Measurements from ENCODE around the gene METTL9.
"Not testable (repeated sequence)": the region's sequence is repeated elsewhere in the genome, so short reads cannot be mapped to it uniquely, and the experiment has no call there.

Gene METTL9

GRCh38 chr16:21565507-21565860 is 33.9 kb upstream of the METTL9 start:
- DNase-seq = no peak
- no peak for ATAC-seq (replicated peaks)
- Mint-ChIP-seq H3K27me3 (peaks cover 6 to 7% of the 10 kb centered on the region in 2 donors), H3K27ac (no peak overlapping the region), H3K4me1 (peaks cover 3 to 6% of the 10 kb centered on the region in 2 donors), H3K9me3 (no peaks in the 10 kb centered on the region), H3K4me3 (no peak overlapping the region), H3K36me3 (no peaks in the 10 kb centered on the region)

DNA sequence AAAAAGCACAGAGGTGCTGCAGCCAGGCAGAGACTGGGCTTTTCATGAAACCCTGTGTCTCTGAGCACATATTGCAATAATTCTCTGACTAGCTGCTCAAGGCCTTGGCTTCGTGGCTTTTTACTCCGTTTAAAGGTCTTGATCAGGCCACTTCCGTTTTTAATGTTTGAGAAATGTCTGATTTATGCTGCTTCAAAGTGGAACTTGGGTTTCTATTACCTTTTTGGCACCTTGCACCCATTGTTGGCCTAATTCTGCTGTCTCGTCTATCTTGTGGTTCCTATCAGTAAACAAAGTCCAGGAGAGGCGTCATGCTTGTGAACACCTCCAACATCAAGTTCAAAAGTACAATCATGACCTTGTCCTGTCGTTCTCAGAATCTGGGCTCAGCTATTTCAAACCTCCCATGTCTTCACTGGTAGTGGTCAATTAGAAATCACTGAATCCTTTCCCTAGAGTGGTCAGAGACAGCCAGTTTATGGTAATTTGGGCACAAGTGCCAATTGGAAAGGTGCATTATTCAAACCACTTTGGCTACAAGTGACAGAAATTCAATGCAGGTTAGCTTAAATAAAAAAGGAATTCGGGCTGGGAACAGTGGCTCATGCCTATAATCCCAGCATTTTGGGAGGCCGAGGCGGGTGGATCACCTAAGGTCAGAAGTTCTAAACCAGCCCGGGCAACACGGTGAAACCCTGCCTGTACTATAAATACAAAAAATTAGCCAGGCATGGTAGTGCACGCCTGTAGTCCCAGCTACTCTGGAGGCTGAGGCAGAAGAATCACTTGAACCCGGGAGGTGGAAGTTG is 33.3 kb upstream of the METTL9 start:
- Mint-ChIP-seq H3K27ac (no peak overlapping the region), H3K9me3 (no peaks in the 10 kb centered on the region), H3K27me3 (peaks cover 6 to 7% of the 10 kb centered on the region in 2 donors), H3K4me3 (no peak overlapping the region), H3K36me3 (no peaks in the 10 kb centered on the region), H3K4me1 (peaks cover 3 to 6% of the 10 kb centered on the region in 2 donors)
- ATAC-seq (replicated peaks) (peak; percentile 66 to 81), DNase-seq (no peak)

DNA sequence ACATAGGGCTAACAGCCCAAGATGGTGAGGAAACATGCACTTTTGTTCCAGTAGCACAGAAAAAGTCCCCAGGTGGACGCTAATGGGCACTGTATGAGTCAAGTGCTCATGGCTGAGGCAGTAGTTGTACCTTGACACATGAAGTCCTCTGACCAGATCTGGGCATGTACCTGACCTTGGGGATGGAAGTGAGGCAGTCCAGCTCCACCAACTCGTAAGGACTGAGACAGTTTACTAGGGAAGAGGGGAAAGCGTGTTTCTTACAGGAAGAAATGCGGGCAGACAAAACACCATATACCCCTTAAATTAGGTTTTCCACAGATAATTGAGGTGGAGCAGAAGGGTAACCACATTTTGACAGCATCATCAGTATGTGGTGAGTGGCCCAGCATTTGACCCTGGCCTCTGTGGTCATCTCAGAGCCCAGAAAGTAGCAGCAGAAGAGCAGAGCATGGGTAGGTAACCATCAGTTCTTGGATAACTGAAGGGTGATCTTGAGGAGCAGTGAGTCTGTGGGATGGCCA is 32.4 kb upstream of the METTL9 start:
- ATAC-seq (replicated peaks) (peak in 1 of 2 donors; percentile 27), DNase-seq (no peak)
- Mint-ChIP-seq H3K36me3 (no peaks in the 10 kb centered on the region), H3K27ac (no peak overlapping the region), H3K4me1 (peaks cover 3 to 6% of the 10 kb centered on the region in 2 donors), H3K27me3 (peaks cover 7 to 11% of the 10 kb centered on the region in 2 donors), H3K9me3 (no peaks in the 10 kb centered on the region), H3K4me3 (no peak overlapping the region)

DNA sequence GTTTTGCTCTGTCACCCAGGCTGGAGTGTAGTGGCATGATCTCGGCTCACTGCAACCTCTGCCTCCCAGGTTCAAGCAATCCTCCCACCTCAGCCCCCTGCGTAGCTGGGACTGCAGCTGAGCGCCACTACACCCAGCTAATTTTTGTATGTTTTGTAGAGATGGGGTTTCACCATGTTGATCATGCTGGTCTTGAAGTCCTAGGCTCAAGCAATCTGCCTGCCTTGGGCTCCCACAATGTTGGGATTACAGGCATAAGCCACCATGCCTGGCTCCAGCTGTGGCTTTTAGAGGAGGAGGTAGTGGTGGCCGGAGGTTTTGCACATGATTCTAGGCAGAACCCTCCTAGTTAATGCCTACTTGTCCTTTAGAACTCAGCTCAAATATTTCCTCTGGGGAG is 31.9 kb upstream of the METTL9 start:
- DNase-seq; H3K27ac Mint-ChIP-seq; H3K36me3 Mint-ChIP-seq; H3K4me3 Mint-ChIP-seq; H3K9me3 Mint-ChIP-seq; ATAC-seq (replicated peaks); H3K4me1 Mint-ChIP-seq: not testable (repeated sequence)
- H3K27me3 Mint-ChIP-seq = peaks cover 7 to 13% of the 10 kb centered on the region in 2 donors

DNA sequence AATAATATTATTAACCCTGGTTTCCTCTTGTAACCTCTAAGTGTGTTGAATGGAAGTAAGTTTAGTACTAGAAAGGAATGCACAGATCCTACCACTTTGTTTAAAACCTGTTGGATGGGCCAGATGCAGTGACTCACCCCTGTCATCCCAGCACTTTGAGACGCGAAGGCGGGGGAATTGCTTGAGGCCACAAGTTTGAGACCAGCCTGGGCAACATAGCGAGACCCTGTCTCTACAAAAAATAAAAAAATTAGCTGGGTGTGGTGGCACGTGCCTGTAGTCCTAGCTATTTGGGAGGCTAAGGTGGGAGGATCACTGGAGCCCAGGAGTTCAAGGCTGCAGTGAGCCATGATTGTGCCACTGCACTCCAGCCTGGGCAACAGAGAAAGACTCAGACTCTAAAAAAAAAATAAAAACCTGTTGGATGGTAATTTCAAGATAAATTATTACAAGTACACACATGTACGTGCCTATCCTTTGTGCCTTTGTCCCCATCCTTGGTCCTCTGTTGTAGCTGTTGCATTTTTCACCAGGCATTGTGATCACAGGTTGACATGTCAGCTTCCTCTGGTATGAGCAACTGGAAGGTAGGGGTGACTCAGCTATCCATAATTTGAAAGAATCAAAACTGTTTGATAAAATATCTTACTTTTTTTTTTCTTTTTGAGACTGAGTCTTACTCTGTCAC is 30.7 kb upstream of the METTL9 start:
- Mint-ChIP-seq H3K27me3 (peaks cover 7 to 13% of the 10 kb centered on the region in 2 donors), H3K4me1 (peaks cover 3 to 6% of the 10 kb centered on the region in 2 donors), H3K36me3 (no peaks in the 10 kb centered on the region), H3K27ac (no peak overlapping the region), H3K4me3 (no peak overlapping the region), H3K9me3 (no peaks in the 10 kb centered on the region)
- no peak for ATAC-seq (replicated peaks)
- no peak for DNase-seq

DNA sequence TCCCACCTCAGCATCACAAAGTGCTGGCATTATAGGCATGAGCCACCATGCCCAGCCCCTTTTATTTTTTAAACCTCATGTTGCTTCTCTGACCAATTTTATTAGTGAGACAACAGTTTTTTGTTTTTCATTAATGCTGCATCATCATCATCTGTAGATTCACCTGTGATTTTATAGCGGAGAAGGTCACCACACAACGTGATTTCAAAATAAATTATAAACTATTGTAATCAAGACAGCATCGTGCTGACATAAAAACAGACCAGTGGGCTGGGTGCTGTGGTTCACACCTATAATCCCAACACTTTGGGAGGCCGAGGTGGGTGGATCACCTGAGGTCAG is 28.7 kb upstream of the METTL9 start:
- Mint-ChIP-seq H3K36me3 (no peaks in the 10 kb centered on the region), H3K27ac (no peak overlapping the region), H3K4me1 (peaks cover 3 to 6% of the 10 kb centered on the region in 2 donors), H3K9me3 (no peaks in the 10 kb centered on the region), H3K27me3 (peaks cover 7 to 13% of the 10 kb centered on the region in 2 donors), H3K4me3 (no peak overlapping the region)
- DNase-seq (no peak), ATAC-seq (replicated peaks) (no peak)

DNA sequence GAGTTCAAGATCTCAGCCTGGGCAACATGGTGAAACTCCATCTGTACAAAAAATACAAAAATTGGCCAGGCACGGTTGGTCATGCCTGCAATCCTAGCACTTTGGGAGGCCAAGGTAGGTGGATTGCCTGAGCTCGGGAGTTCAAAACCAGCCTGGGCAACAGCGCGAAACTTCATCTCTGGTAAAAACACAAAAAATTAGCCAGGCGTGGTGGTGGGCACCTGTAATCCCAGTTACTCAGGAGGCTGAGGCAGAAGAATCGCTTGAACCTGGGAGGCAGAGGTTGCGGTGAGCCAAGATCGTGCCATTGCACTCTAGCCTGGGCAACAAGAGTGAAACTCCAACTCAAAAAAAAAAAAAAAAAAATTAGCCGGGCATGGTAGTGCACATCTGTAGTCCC is 25.9 kb upstream of the METTL9 start:
- H3K27me3 Mint-ChIP-seq = peaks cover 3 to 20% of the 10 kb centered on the region in 2 donors
- DNase-seq, H3K9me3 Mint-ChIP-seq: not testable (repeated sequence)

DNA sequence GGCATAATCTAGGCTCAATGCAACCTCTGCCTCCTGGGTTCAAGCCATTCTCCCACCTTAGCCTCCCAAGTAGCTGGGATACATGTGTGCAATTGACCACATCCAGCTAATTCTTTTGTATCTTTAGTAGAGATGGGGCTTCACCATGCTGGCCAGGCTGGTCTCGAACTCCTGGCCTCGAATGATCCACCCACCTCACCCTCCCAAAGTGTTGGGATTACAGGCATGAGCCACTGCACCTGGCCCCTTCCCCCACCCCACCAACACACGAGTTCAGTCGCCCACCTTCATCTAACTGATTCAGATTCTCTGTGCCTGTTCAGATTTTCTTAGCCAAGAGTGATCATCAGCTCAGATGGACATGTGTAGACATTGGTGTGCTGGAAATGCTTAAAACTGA is 25.0 kb upstream of the METTL9 start:
- no peak for ATAC-seq (replicated peaks)
- no peak overlapping the region for H3K27ac Mint-ChIP-seq
- no peak for DNase-seq
- H3K27me3 Mint-ChIP-seq = peaks cover 2 to 20% of the 10 kb centered on the region in 2 donors
- H3K4me1 Mint-ChIP-seq = no peaks in the 10 kb centered on the region
- H3K4me3 Mint-ChIP-seq = no peak overlapping the region
- no peaks in the 10 kb centered on the region for H3K9me3 Mint-ChIP-seq
- H3K36me3 Mint-ChIP-seq = no peaks in the 10 kb centered on the region

More for the DNA sequence above, 25.9 kb upstream of the METTL9 start:
- H3K4me1 Mint-ChIP-seq; H3K27ac Mint-ChIP-seq; H3K36me3 Mint-ChIP-seq; ATAC-seq (replicated peaks); H3K4me3 Mint-ChIP-seq: not testable (repeated sequence)

- not testable (repeated sequence) for H3K4me1 Mint-ChIP-seq; H3K27ac Mint-ChIP-seq; H3K36me3 Mint-ChIP-seq; H3K4me3 Mint-ChIP-seq; ATAC-seq (replicated peaks); DNase-seq; H3K9me3 Mint-ChIP-seq
- H3K27me3 Mint-ChIP-seq = peaks cover 0 to 20% of the 10 kb centered on the region in 2 donors
Measured at GRCh38 chr16:21576323-21576722, 23.1 kb upstream of the METTL9 start.

GRCh38 chr16:21577487-21577886 is 21.9 kb upstream of the METTL9 start:
- not testable (repeated sequence) for H3K9me3 Mint-ChIP-seq; H3K4me3 Mint-ChIP-seq; H3K36me3 Mint-ChIP-seq; DNase-seq; H3K4me1 Mint-ChIP-seq; H3K27ac Mint-ChIP-seq; ATAC-seq (replicated peaks)
- peaks cover 0 to 12% of the 10 kb centered on the region in 2 donors for H3K27me3 Mint-ChIP-seq

GRCh38 chr16:21578311-21578710 is 21.1 kb upstream of the METTL9 start:
- not testable (repeated sequence) for H3K4me1 Mint-ChIP-seq; H3K27ac Mint-ChIP-seq; DNase-seq; ATAC-seq (replicated peaks); H3K4me3 Mint-ChIP-seq; H3K36me3 Mint-ChIP-seq; H3K9me3 Mint-ChIP-seq
- peaks cover 0 to 12% of the 10 kb centered on the region in 2 donors for H3K27me3 Mint-ChIP-seq

- not testable (repeated sequence) for H3K4me3 Mint-ChIP-seq; H3K9me3 Mint-ChIP-seq; H3K27ac Mint-ChIP-seq; DNase-seq; H3K36me3 Mint-ChIP-seq; ATAC-seq (replicated peaks)
- H3K27me3 Mint-ChIP-seq = peaks cover 0 to 12% of the 10 kb centered on the region in 2 donors
- H3K4me1 Mint-ChIP-seq = peaks cover 3 to 13% of the 10 kb centered on the region in 2 donors
Measured at GRCh38 chr16:21580131-21580530, 19.2 kb upstream of the METTL9 start.

DNA sequence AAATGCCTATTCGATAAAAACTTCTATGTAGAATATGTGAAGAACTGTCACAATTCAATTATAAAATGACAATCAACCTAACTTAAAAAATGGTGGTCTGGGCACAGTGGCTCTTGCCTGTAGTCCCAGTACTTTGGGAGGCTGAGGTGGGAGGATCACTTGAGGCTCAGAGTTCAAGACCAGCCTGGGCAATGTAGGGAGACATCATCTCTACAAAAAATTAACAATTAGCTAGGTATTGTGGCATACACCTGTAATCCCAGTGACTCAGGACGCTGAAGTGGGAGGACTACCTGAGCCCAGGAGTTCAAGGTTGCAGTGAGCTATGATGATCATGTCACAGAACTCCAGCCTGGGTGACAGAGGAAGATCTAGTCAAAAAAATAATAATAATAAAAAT is 18.6 kb upstream of the METTL9 start:
- H3K4me3 Mint-ChIP-seq = no peak overlapping the region
- no peak overlapping the region for H3K27ac Mint-ChIP-seq
- ATAC-seq (replicated peaks) (no peak), DNase-seq (no peak)
- H3K36me3 Mint-ChIP-seq = no peaks in the 10 kb centered on the region
- peaks cover 0 to 12% of the 10 kb centered on the region in 2 donors for H3K27me3 Mint-ChIP-seq
- H3K4me1 Mint-ChIP-seq = peaks cover 3 to 13% of the 10 kb centered on the region in 2 donors
- no peaks in the 10 kb centered on the region for H3K9me3 Mint-ChIP-seq

DNA sequence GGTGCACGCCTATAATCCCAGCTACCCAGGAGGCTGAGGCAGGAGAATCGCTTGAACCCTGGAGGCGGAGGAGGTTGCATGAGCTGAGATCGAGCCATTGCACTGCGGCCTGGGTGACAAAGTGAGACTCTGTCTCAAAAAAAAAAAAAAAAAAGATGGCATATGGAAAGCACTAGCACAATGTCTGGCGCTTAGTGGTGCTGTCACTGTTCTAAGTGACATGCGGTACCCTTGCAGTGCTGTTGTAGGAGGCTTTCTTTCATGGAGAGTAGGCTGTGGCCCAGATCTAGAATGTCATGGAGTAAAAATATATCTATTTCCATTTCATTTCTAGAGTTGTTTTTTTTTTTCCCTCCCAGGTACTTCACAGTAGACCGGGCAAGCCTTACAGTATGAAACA is 14.6 kb upstream of the METTL9 start:
- H3K27me3 Mint-ChIP-seq = no peaks in the 10 kb centered on the region
- no peaks in the 10 kb centered on the region for H3K36me3 Mint-ChIP-seq
- ATAC-seq (replicated peaks) = peak in 1 of 2 donors; percentile 29
- H3K27ac Mint-ChIP-seq = no peak overlapping the region
- no peaks in the 10 kb centered on the region for H3K9me3 Mint-ChIP-seq
- peaks cover 9 to 29% of the 10 kb centered on the region in 2 donors for H3K4me1 Mint-ChIP-seq
- no peak overlapping the region for H3K4me3 Mint-ChIP-seq
- DNase-seq = no peak

DNA sequence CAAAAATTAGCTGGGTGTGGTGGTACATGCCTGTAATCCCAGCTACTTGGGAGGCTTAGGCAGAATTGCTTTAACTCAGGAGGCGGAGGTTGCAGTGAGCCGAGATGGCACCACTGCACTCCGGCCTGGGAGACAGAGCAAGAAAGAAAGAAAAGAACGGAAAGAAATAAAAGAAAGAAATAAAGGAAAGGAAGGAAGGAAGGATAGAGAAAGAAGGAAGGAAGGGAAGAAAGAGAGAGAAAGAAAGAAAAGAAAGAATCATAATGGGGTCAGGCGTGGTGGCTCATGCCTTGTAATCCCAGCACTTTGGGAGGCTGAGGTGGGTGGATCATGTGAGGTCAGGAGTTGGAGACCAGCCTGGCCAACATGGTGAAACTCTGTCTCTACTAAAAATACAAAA is 10.8 kb upstream of the METTL9 start:
- ATAC-seq (replicated peaks); H3K27me3 Mint-ChIP-seq; H3K9me3 Mint-ChIP-seq; DNase-seq; H3K36me3 Mint-ChIP-seq; H3K4me3 Mint-ChIP-seq: not testable (repeated sequence)
- peak overlapping the region; percentile 1 for H3K27ac Mint-ChIP-seq
- peaks cover 14 to 36% of the 10 kb centered on the region in 2 donors for H3K4me1 Mint-ChIP-seq
